H1 (cell line): Measurements from ENCODE around the gene TNFSF11. TPM values are rescaled to one million over a fixed set of nuclear protein-coding genes. Genes with fewer than 3 reads are reported as not detected.

Experiments used
- BACH1 ChIP-seq: IDR thresholded peaks from 2 replicates; pipeline ENCODE4 v1.6.1; 2012; ENCODE audit warnings: low read length, improper control_type of control experiment
- CTBP2 ChIP-seq: IDR thresholded peaks from 2 replicates; pipeline ENCODE4 v1.7.0; 2011; ENCODE audit warnings: borderline replicate concordance, mild to moderate bottlenecking, moderate library complexity, mixed read lengths, low read length; ENCODE audit not compliant: insufficient read depth, insufficient read length
- GABPA ChIP-seq: IDR thresholded peaks from 2 replicates; pipeline ENCODE4 v1.6.1; 2011; ENCODE audit warnings: mild to moderate bottlenecking, low read length, moderate library complexity, borderline replicate concordance; ENCODE audit not compliant: insufficient read depth
- JUND ChIP-seq: IDR thresholded peaks from 2 replicates; pipeline ENCODE4 v1.6.1; 2011; ENCODE audit warnings: mild to moderate bottlenecking, improper control_type of control experiment, low read length
- KDM4A ChIP-seq: IDR thresholded peaks from one replicate; pipeline ENCODE4 v1.7.1; 2012; ENCODE audit warnings: low read depth, mild to moderate bottlenecking, moderate library complexity, low read length, inconsistent platforms; ENCODE audit not compliant: severe bottlenecking
- PHF8 ChIP-seq: fragments of 200-600 bp; sonication (generic); conservative IDR thresholded peaks from 2 replicates; pipeline ENCODE4 v1.7.1; 2012; ENCODE audit warnings: low read depth, mild to moderate bottlenecking, inconsistent platforms, low read length, moderate library complexity
- RXRA ChIP-seq: IDR thresholded peaks from 2 replicates; pipeline ENCODE4 v1.6.1; 2011; ENCODE audit warnings: low read depth, mild to moderate bottlenecking, low read length, moderate library complexity; ENCODE audit not compliant: insufficient read depth
- SP4 ChIP-seq: IDR thresholded peaks from 2 replicates; pipeline ENCODE4 v1.6.1; 2012; ENCODE audit warnings: low read length, inconsistent platforms
- polyA plus RNA-seq, 7 experiments: library from polyadenylated mRNA; depleted of rRNA in 3 of 7; stranded (reverse) in 5 of 7; unstranded in 2 of 7; fragments of >200 nt in 5 of 7; fragments of 200-250 nt in 2 of 7; gene quantifications; 1 replicate in 5 of 7; 2 replicates in 1 of 7; 4 replicates in 1 of 7; pipeline versions ENCODE4 v1.2.1 to v1.2.3, GENCODE V29; 2011 to 2013; ENCODE audit warnings: missing spikeins in 2 of 7, mixed read lengths in 2 of 7
- total RNA-seq: library from RNA; stranded (reverse); fragmentation: NEBNext Ultra II Directional; extraction: Animal tissue kit (Norgen Biotek cat#: 25700); gene quantifications from 2 replicates; pipeline ENCODE4 v1.2.1, GENCODE V29; 2021
- TF ChIP-seq, protein P1 (sequence below), 3 experiments: IDR thresholded peaks; 1 replicate in 2 of 3; 2 replicates in 1 of 3; pipeline versions ENCODE4 v1.5.1 to v1.6.1; 2011; ENCODE audit warnings: low read length in 3 of 3, mild to moderate bottlenecking in 3 of 3, inconsistent platforms in 2 of 3, low read depth in 1 of 3, moderate library complexity in 1 of 3; ENCODE audit not compliant: insufficient read depth in 1 of 3; ENCODE audit errors: control extremely low read depth in 1 of 3

Gene TNFSF11
- total and polyA plus RNA-seq, 2 of the 8 experiments (the other 6 are each of a cell fraction or from before 2014, with no cell fraction given) = 9.3 to 12.0 TPM

- TF ChIP-seq, protein P1, sequence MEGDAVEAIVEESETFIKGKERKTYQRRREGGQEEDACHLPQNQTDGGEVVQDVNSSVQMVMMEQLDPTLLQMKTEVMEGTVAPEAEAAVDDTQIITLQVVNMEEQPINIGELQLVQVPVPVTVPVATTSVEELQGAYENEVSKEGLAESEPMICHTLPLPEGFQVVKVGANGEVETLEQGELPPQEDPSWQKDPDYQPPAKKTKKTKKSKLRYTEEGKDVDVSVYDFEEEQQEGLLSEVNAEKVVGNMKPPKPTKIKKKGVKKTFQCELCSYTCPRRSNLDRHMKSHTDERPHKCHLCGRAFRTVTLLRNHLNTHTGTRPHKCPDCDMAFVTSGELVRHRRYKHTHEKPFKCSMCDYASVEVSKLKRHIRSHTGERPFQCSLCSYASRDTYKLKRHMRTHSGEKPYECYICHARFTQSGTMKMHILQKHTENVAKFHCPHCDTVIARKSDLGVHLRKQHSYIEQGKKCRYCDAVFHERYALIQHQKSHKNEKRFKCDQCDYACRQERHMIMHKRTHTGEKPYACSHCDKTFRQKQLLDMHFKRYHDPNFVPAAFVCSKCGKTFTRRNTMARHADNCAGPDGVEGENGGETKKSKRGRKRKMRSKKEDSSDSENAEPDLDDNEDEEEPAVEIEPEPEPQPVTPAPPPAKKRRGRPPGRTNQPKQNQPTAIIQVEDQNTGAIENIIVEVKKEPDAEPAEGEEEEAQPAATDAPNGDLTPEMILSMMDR (IDR thresholded peaks at IDR 0.05; ENCODE audit: control extremely low read depth in 1 of 3, insufficient read depth in 1 of 3, low read depth in 1 of 3, low read length in 3 of 3) = no peak
- TF ChIP-seq GABPA = no peak
- no peak for TF ChIP-seq PHF8
- no peak for TF ChIP-seq KDM4A
- TF ChIP-seq JUND = no peak
- TF ChIP-seq BACH1 = no peak
- no peak for TF ChIP-seq SP4
- no peak for TF ChIP-seq RXRA
- no peak for TF ChIP-seq CTBP2
Observed at GRCh38 chr13:42548731-42549551, 25.0 kb upstream of the TNFSF11 start (continued).
